Body of pancreas (tissue), 4 donors: ENCODE measurements around the gene BCL10. TPM values are rescaled to one million over a fixed set of nuclear protein-coding genes. Genes with fewer than 3 reads are reported as not detected.

Experiments used
- ATAC-seq: fragments of 150-250 bp; one replicate; pipeline ENCODE4 v1.9.1; 2016
- DNase-seq, 4 donors: peaks; one replicate each; pipeline ENCODE4 v3.0.0-alpha.2; 2019
- H3K27ac ChIP-seq, 4 donors: fragments of 200-600 bp; sonication (generic); 1 replicate in 3 of 4; 2 replicates in 1 of 4; pipeline versions ENCODE4 v1.5.1 to v1.6.1; 2016 to 2019; ENCODE audit warnings: mild to moderate bottlenecking in 1 of 4, mixed read lengths in 1 of 4, moderate library complexity in 1 of 4
- H3K27me3 ChIP-seq, 2 donors: fragments of 200-600 bp; sonication (generic); one replicate each; pipeline ENCODE4 v1.6.0; 2016; ENCODE audit warnings: mild to moderate bottlenecking in 1 of 2
- H3K36me3 ChIP-seq, 2 donors: fragments of 200-600 bp; sonication (generic); replicated peaks in 1 of 2; 2 replicates each; pipeline ENCODE4 v1.5.1; 2016; ENCODE audit warnings: low read depth in 2 of 2; ENCODE audit not compliant: insufficient read depth in 1 of 2
- H3K4me1 ChIP-seq: fragments of 200-600 bp; sonication (generic); one replicate; pipeline ENCODE4 v1.6.0; 2016
- H3K4me3 ChIP-seq, 2 donors: fragments of 200-600 bp; sonication (generic); 1 replicate in 1 of 2; 2 replicates in 1 of 2; pipeline ENCODE4 v1.5.1; 2016 to 2019
- H3K9me3 ChIP-seq, 3 donors: fragments of 200-600 bp; sonication (generic); 1 replicate in 2 of 3; 2 replicates in 1 of 3; pipeline ENCODE4 v1.5.1; 2016
- CTCF ChIP-seq, 7 experiments: fragments of 450-650 bp in 4 of 7; fragments of 200-600 bp in 3 of 7; sonication (generic) in 3 of 7; IDR thresholded peaks; one replicate each; pipeline ENCODE4 v1.5.1; 2016 to 2019; ENCODE audit warnings: antibody characterized with exemption in 7 of 7
- POLR2A ChIP-seq, 3 donors: fragments of 450-650 bp; IDR thresholded peaks; one replicate each; pipeline ENCODE4 v1.6.1; 2016; ENCODE audit warnings: antibody characterized with exemption in 3 of 3, mild to moderate bottlenecking in 2 of 3
- WGBS, 2 donors: methylation state at CpG; one replicate each; pipeline ENCODE4 v1.1.5; 2017; 5-methylcytosine and 5-hydroxymethylcytosine counted together
- intact Hi-C: fragments of 100-400 bp; cut with DNase I; formaldehyde crosslinking; loops from one replicate; pipeline ENCODE4 v1.15.1; 2023
- total RNA-seq, 2 donors: library from RNA; depleted of rRNA; stranded (reverse); fragments of >200 nt; gene quantifications; one replicate each; pipeline ENCODE4 v1.1.0, GENCODE V29; 2016

BCL10 gene
- total RNA-seq, 2 donors from 2014 or later, result 4.9 to 9.3 TPM

DNA sequence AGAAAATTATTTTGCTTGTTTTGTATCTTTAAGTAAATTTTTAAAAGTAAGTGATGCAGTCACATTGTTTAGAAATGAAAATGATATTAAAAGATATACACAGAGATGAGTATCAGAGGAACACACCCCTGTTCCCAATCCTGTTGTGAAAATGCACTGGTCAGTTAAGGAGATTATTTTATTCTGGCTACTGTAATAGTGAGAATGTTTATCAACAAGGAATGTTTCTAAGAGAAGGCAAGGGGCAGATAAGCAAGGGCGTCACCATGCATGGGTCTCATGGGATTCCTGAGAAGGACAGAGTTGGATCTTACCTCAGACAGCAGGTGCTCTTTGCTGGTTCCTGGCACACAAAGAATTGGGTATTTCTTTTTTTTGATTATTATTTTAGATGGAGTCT lies 38.8 kb downstream of the BCL10 start:
- WGBS, 2 donors, result 61 to 82% methylated on average over 1 of the region's 1 CpG
- Histone ChIP-seq H3K4me1 (peaks cover 26% of the 10 kb centered on the region), H3K27ac (no peak overlapping the region), H3K36me3 (no peaks in the 10 kb centered on the region), H3K27me3 (no peaks in the 10 kb centered on the region), H3K9me3 (no peaks in the 10 kb centered on the region), H3K4me3 (no peak overlapping the region)
- intact Hi-C loops, result no loop called here
- ATAC-seq (no peak), DNase-seq (no peak)
- no peak for TF ChIP-seq CTCF (IDR thresholded peaks at IDR 0.05)
- TF ChIP-seq POLR2A (IDR thresholded peaks at IDR 0.05), result no peak

DNA sequence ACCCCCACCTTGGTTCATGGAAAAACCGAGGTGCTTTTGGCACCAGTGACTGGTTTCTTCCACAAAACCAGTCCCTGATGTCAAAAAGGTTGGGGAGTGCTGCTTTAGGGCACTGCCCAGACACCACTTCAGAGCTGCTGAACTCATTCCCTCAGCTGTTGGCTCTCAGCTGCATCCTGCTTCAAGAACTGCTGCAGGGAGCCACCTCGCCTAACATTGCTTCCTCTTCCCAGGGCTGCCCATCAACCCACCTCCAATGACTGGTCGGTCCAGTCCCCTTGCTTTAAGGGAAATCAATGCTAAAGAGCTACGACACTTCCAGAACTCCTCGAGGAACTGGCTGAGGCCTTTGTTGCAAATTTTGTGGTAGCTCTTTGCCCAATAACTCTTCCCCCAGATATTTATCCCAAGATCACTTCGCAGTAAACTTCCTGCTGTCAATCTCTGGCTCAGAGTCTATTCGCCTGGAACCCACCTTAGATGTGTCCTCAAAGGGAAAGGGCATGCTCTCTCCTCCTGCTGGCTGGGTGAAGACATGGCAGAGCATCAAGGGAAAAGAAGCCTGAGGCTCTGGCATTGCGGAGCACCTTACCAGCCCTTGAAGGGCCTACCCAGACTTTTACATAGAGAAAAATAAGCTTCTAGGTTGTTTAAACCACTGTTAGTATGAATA lies 46.0 kb downstream of the BCL10 start:
- no peaks in the 10 kb centered on the region for H3K36me3 ChIP-seq
- H3K4me1 ChIP-seq, result peaks cover 24% of the 10 kb centered on the region
- ATAC-seq (no peak), DNase-seq (peak in 1 of 4 donors; percentile 34)
- no peaks in the 10 kb centered on the region for H3K27me3 ChIP-seq
- intact Hi-C loops, result no loop called here
- H3K27ac ChIP-seq, result no peak overlapping the region
- WGBS, 2 donors, result 71 to 72% methylated on average over 8 of the region's 8 CpGs
- H3K4me3 ChIP-seq, result no peak overlapping the region
- no peaks in the 10 kb centered on the region for H3K9me3 ChIP-seq
- TF ChIP-seq POLR2A (IDR thresholded peaks at IDR 0.05) (no peak), CTCF (IDR thresholded peaks at IDR 0.05) (peak in 5 of 7 experiments; percentile 7 to 39 (median 28))

GRCh38 chr1:85229574-85230097 lies 46.8 kb downstream of the BCL10 start:
- ATAC-seq (peak; percentile 25), DNase-seq (peak in 3 of 4 donors; percentile 20 to 40 (median 24))
- TF ChIP-seq POLR2A (IDR thresholded peaks at IDR 0.05) (no peak), CTCF (IDR thresholded peaks at IDR 0.05) (no peak)
- intact Hi-C loops, result no loop called here
- Histone ChIP-seq H3K27me3 (no peaks in the 10 kb centered on the region), H3K9me3 (no peaks in the 10 kb centered on the region), H3K27ac (peak overlapping the region in 1 of 4 donors; percentile 22), H3K4me3 (no peak overlapping the region), H3K36me3 (no peaks in the 10 kb centered on the region), H3K4me1 (peaks cover 32% of the 10 kb centered on the region)
- 31 to 71% methylated on average over 6 of the region's 6 CpGs for WGBS, 2 donors

GRCh38 chr1:85228972-85229371 lies 47.5 kb downstream of the BCL10 start:
- 50 to 95% methylated on average over 1 of the region's 1 CpG for WGBS, 2 donors
- no peaks in the 10 kb centered on the region for H3K36me3 ChIP-seq
- TF ChIP-seq POLR2A (IDR thresholded peaks at IDR 0.05), result no peak
- TF ChIP-seq CTCF (IDR thresholded peaks at IDR 0.05), result no peak
- intact Hi-C loops, result no loop called here
- H3K4me1 ChIP-seq, result peaks cover 38% of the 10 kb centered on the region
- no peak overlapping the region for H3K27ac ChIP-seq
- no peak overlapping the region for H3K4me3 ChIP-seq
- DNase-seq, result no peak
- ATAC-seq, result no peak
- no peaks in the 10 kb centered on the region for H3K9me3 ChIP-seq
- no peaks in the 10 kb centered on the region for H3K27me3 ChIP-seq
